Activated CD4-positive, alpha-beta T cell treated with anti-CD3 and anti-CD28 coated beads, Interleukin-2, amount 50 U/mL, for 24 hours (primary cell): ENCODE measurements around the gene REPS1.

Source experiments
- DNase-seq, 2 donors: peaks; one replicate each; pipeline ENCODE4 v3.0.0-alpha.2; 2020; ENCODE audit warnings: low read depth in 1 of 2, low spot score in 1 of 2

Gene REPS1

GRCh38 chr6:138973466-138974153, 14.4 kb downstream of the REPS1 start:
- no peak for DNase-seq

GRCh38 chr6:138972226-138972665, 15.8 kb downstream of the REPS1 start:
- no peak for DNase-seq

- DNase-seq, result no peak
These were observed 16.5 kb downstream of the REPS1 start for GRCh38 chr6:138971601-138972000.

- DNase-seq, result no peak
These were observed 17.1 kb downstream of the REPS1 start for GRCh38 chr6:138970856-138971425.

- no peak for DNase-seq
These were observed 17.9 kb downstream of the REPS1 start for GRCh38 chr6:138970159-138970558.

GRCh38 chr6:138966870-138967269, 21.2 kb downstream of the REPS1 start:
- no peak for DNase-seq

GRCh38 chr6:138965971-138966370, 22.1 kb downstream of the REPS1 start:
- no peak for DNase-seq

GRCh38 chr6:138965291-138965874, 22.7 kb downstream of the REPS1 start:
- no peak for DNase-seq

GRCh38 chr6:138964012-138964411, 24.0 kb downstream of the REPS1 start:
- DNase-seq, result no peak

- no peak for DNase-seq
These were observed 24.5 kb downstream of the REPS1 start for GRCh38 chr6:138963531-138963930.

GRCh38 chr6:138963119-138963518, 24.9 kb downstream of the REPS1 start:
- DNase-seq, result no peak

- no peak for DNase-seq
These were observed 28.5 kb downstream of the REPS1 start for GRCh38 chr6:138959521-138959920.

GRCh38 chr6:138958595-138958994, 29.5 kb downstream of the REPS1 start:
- no peak for DNase-seq

- no peak for DNase-seq
These were observed 30.1 kb downstream of the REPS1 start for GRCh38 chr6:138957903-138958302.

GRCh38 chr6:138957484-138957883, 30.6 kb downstream of the REPS1 start:
- no peak for DNase-seq

- DNase-seq, result no peak
These were observed 31.7 kb downstream of the REPS1 start for GRCh38 chr6:138956244-138956924.

- DNase-seq, result no peak
These were observed 32.8 kb downstream of the REPS1 start for GRCh38 chr6:138955262-138955661.

- DNase-seq, result no peak
These were observed 34.6 kb downstream of the REPS1 start for GRCh38 chr6:138953451-138953850.

GRCh38 chr6:138948546-138949179, 39.4 kb downstream of the REPS1 start:
- DNase-seq, result no peak

- DNase-seq, result no peak
These were observed 40.0 kb downstream of the REPS1 start for GRCh38 chr6:138948004-138948403.

- DNase-seq, result no peak
These were observed 42.7 kb downstream of the REPS1 start for GRCh38 chr6:138945354-138945753.

- no peak for DNase-seq
These were observed 43.6 kb downstream of the REPS1 start for GRCh38 chr6:138944412-138944811.
